ENCODE measurements around the gene ANGPTL2. TPM values are rescaled to one million over a fixed set of nuclear protein-coding genes. Genes with fewer than 3 reads are reported as not detected.

The ANGPTL2 gene
- total RNA-seq, 1 donor from 2014 or later: 5.7 TPM

GRCh38 chr9:127143920-127144465 is 21.6 kb upstream of the ANGPTL2 start:
- no peak for DNase-seq (ENCODE audit: low spot score)
- TF ChIP-seq CTCF (IDR thresholded peaks at IDR 0.05; ENCODE audit: unreplicated experiment): no peak
- Mint-ChIP-seq H3K4me1 (ENCODE audit: unreplicated experiment) (peaks cover 3% of the 10 kb centered on the region), H3K4me3 (ENCODE audit: unreplicated experiment) (no peak overlapping the region), H3K27ac (ENCODE audit: unreplicated experiment) (no peak overlapping the region), H3K36me3 (ENCODE audit: low read depth, unreplicated experiment) (no peaks in the 10 kb centered on the region), H3K27me3 (ENCODE audit: unreplicated experiment) (peaks cover under 1% of the 10 kb centered on the region), H3K9me3 (ENCODE audit: unreplicated experiment) (no peaks in the 10 kb centered on the region)

GRCh38 chr9:127142931-127143464 is 20.6 kb upstream of the ANGPTL2 start:
- Mint-ChIP-seq H3K36me3 (ENCODE audit: low read depth, unreplicated experiment) (no peaks in the 10 kb centered on the region), H3K27ac (ENCODE audit: unreplicated experiment) (no peak overlapping the region), H3K4me1 (ENCODE audit: unreplicated experiment) (peaks cover 3% of the 10 kb centered on the region), H3K9me3 (ENCODE audit: unreplicated experiment) (no peaks in the 10 kb centered on the region), H3K4me3 (ENCODE audit: unreplicated experiment) (no peak overlapping the region), H3K27me3 (ENCODE audit: unreplicated experiment) (peaks cover 2% of the 10 kb centered on the region)
- no peak for TF ChIP-seq CTCF (IDR thresholded peaks at IDR 0.05; ENCODE audit: unreplicated experiment)
- DNase-seq (ENCODE audit: low spot score): no peak

- no peaks in the 10 kb centered on the region for H3K9me3 Mint-ChIP-seq (ENCODE audit: unreplicated experiment)
- H3K36me3 Mint-ChIP-seq (ENCODE audit: low read depth, unreplicated experiment): no peaks in the 10 kb centered on the region
- TF ChIP-seq CTCF (IDR thresholded peaks at IDR 0.05; ENCODE audit: unreplicated experiment): no peak
- peaks cover 4% of the 10 kb centered on the region for H3K27me3 Mint-ChIP-seq (ENCODE audit: unreplicated experiment)
- peaks cover 3% of the 10 kb centered on the region for H3K4me1 Mint-ChIP-seq (ENCODE audit: unreplicated experiment)
- H3K27ac Mint-ChIP-seq (ENCODE audit: unreplicated experiment): no peak overlapping the region
- DNase-seq (ENCODE audit: low spot score): no peak
- H3K4me3 Mint-ChIP-seq (ENCODE audit: unreplicated experiment): no peak overlapping the region
Measured at GRCh38 chr9:127142291-127142690, 19.9 kb upstream of the ANGPTL2 start.

GRCh38 chr9:127140842-127141675 is 18.6 kb upstream of the ANGPTL2 start:
- no peak overlapping the region for H3K27ac Mint-ChIP-seq (ENCODE audit: unreplicated experiment)
- H3K4me3 Mint-ChIP-seq (ENCODE audit: unreplicated experiment): no peak overlapping the region
- TF ChIP-seq CTCF (IDR thresholded peaks at IDR 0.05; ENCODE audit: unreplicated experiment): no peak
- H3K36me3 Mint-ChIP-seq (ENCODE audit: low read depth, unreplicated experiment): no peaks in the 10 kb centered on the region
- no peaks in the 10 kb centered on the region for H3K9me3 Mint-ChIP-seq (ENCODE audit: unreplicated experiment)
- peaks cover 4% of the 10 kb centered on the region for H3K27me3 Mint-ChIP-seq (ENCODE audit: unreplicated experiment)
- H3K4me1 Mint-ChIP-seq (ENCODE audit: unreplicated experiment): peaks cover 3% of the 10 kb centered on the region
- no peak for DNase-seq (ENCODE audit: low spot score)

- Mint-ChIP-seq H3K27me3 (ENCODE audit: unreplicated experiment) (peaks cover 4% of the 10 kb centered on the region), H3K9me3 (ENCODE audit: unreplicated experiment) (no peaks in the 10 kb centered on the region), H3K4me3 (ENCODE audit: unreplicated experiment) (no peak overlapping the region), H3K27ac (ENCODE audit: unreplicated experiment) (no peak overlapping the region), H3K4me1 (ENCODE audit: unreplicated experiment) (peaks cover 5% of the 10 kb centered on the region), H3K36me3 (ENCODE audit: low read depth, unreplicated experiment) (no peaks in the 10 kb centered on the region)
- no peak for DNase-seq (ENCODE audit: low spot score)
- TF ChIP-seq CTCF (IDR thresholded peaks at IDR 0.05; ENCODE audit: unreplicated experiment): no peak
Measured at GRCh38 chr9:127140181-127140580, 17.7 kb upstream of the ANGPTL2 start.

Data from endothelial cell (in vitro differentiated cells).